HG02588 (cell line): ENCODE measurements around the gene GOLT1B.

Experiments used
- ATAC-seq: cut with Tn5 transposase; IDR thresholded peaks from one replicate; pipeline ENCODE4 v1.9.1; 2021; ENCODE audit warnings: mild to moderate bottlenecking, moderate library complexity; ENCODE audit not compliant: unreplicated experiment

The GOLT1B gene

DNA sequence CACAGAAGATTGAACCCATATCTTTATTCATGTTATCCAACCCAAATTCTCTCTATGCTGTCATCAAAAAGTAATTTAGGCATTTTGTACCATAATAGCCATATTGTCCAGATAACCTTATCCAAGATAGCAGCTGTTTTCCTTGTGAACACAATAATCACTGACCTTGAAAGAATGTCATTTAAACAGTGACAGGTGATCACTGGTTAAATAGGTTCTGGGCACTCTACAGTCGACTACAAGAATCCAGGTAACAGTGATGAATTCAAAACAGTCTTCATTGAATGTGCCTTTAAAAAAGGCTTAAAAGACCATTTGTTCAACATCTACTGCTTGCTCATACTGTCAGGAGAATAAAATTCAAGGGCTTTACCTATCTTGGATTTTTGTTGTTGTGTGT is 20.0 kb downstream of the GOLT1B start:
- ATAC-seq, result no peak

DNA sequence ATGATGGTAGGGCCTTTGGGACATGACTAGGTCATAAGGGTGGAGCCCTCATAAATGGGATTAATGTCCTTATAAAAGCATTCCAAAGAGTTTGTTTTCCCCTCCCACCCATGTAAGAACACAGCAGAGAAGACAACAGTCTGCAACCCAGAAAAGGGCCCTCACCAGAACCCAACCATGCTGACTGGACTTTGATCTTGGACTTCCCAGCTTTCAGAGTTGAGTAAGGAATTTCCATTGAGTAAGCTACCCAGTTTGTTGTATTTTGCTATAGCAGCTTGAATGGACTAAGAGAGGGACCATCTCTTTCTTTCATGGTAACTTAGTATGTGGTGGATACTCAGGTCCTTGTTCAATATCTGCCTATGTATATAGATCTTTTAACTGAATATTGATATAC is 21.6 kb downstream of the GOLT1B start:
- no peak for ATAC-seq

- no peak for ATAC-seq
Observed at GRCh38 chr12:21526053-21526452, 24.5 kb downstream of the GOLT1B start, which contains the start of gene SPX. SPX (plus strand) TSS chr12:21526296; CDS start chr12:21526473, 177 bp downstream.

DNA sequence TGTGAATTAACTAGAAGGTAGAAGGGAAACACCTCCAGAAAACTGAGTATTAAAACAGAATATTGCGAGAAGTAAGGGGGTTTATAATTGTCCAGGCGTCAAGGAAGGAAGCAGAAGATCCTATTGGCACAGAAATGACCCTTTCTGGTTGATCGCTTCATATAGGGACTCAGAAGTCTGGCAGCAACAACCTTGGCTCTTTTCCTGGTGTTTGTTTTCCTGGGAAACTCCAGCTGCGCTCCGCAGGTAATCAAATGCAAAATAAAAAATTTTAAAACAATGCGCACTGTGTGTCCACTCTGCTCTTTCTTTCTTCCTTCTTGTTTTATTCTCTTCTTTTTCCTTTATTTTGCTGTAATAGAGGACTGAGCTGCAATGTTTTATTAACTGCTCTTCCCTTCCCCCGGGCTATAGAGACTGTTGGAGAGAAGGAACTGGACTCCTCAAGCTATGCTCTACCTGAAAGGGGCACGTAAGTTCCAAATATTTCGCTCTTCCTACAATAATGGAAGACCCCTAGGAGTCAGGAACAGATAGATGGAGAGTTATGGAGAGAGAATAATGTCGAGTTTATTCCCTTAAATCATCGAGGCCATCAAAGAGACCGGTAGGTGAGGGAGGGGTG is 25.2 kb downstream of the GOLT1B start:
- ATAC-seq, result no peak

- ATAC-seq, result peak; percentile 98
Observed at GRCh38 chr12:21527451-21528180, 26.0 kb downstream of the GOLT1B start.

DNA sequence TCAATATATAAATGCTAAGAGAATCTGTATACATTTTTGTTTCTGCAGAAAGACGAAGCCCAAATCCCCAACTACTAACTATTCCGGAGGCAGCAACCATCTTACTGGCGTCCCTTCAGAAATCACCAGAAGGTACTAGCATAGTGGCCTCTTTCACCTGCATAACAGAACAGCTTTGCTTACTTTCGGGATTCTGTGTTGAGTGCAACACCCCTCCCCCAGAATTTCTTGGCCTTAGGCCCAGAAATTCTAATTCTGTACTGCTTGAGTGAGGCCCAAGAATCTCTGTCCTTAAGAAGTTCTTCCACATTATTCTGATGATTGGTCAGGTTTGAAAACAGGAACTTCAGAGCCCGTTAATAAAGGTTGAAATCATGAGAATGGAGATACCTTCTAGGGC is 27.4 kb downstream of the GOLT1B start:
- no peak for ATAC-seq

GRCh38 chr12:21529456-21529855 is 27.9 kb downstream of the GOLT1B start:
- no peak for ATAC-seq

GRCh38 chr12:21538061-21538653 is 36.6 kb downstream of the GOLT1B start:
- no peak for ATAC-seq

DNA sequence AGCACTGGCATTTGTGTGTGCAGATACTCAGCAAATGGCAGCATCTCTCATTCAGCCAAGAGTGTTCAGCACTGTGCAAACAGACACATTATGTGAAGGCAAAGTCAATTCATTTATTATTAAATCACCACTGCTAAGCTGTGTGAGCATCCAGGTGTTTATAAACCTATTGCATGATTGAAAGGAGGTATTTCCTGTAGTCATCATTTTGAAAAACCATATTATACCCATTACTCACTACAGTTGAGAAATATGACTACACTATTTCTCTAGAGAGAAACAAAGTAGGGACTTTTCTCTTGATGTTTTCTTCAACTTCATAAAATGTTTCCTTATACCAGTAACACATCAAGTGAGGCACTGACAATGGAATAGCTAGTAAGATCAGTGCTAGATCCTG is 38.2 kb downstream of the GOLT1B start:
- no peak for ATAC-seq

DNA sequence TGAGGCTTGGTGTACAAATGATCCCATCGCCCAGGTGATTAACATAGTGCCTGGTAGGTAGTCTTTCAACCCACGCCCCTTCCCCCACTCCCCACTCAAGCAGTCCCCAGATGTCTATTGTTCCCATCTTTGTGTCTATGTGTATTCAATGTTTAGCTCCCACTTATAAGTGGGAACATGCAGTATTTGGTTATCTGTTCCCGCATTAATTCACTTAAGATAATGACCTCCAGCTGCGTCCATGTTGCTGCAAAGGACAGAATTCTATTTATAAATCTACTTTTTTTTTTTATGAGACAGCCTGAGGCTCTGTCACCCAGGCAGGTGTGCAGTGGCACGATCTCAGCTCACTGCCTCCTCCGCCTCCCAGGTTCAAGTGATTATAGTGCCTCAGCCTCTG is 40.2 kb downstream of the GOLT1B start:
- no peak for ATAC-seq

- no peak for ATAC-seq
Observed at GRCh38 chr12:21542403-21542802, 40.8 kb downstream of the GOLT1B start.

DNA sequence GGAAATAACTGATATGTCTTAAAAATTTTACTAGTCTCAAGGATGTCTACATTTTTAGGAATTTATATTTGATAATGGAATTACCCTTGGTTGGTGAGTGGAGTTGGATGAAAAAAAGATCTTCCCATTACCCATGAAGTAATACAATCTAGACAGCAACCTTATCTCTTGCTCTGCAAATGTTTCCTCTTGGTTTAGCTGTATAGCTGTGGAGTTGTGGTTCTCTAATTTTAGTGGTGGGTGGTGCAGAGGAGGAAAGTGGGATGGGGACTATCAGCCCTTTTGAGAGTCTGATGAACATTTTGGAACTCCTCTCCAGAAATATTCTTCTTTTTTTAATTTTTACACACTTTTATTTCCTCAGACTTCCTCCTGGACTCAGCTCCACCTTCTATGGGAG is 41.6 kb downstream of the GOLT1B start:
- ATAC-seq, result no peak

DNA sequence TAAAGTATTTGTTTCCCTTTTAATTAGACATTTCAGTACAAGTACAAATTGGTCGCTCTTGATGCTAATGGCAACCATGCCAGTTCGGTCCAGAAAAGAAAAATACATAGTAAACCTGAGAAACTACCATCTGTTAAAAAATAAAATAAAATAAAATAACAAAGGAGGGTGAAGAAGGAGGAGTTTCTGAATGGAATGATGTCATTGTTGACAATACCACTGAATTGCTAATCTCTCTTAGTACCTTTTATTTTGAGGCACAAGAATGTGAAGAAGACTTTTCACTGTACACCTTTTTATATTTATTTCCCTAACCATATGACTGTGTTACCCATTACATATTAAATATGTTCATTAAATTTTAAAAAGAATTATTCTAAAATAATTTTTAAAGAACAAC is 44.0 kb downstream of the GOLT1B start:
- ATAC-seq, result no peak

GRCh38 chr12:21546716-21547115 is 45.1 kb downstream of the GOLT1B start:
- no peak for ATAC-seq

DNA sequence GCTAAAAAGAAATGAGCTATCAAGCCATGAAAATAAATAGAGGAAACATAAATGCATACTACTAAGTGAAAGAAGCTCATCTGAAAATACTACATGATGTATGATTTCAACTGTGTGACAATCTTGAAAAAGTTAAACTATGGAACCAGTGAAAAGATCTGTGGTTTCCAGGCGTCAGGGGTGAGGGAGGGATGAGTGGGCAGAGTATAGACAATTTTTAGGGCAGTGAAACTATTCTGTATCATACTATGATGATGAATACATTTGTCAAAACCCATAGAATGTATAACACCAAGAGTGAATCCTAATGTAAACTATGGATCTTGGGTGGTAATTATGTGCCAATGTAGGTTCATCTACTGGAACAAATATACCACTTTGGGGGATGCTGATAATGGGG is 45.8 kb downstream of the GOLT1B start:
- ATAC-seq, result no peak

DNA sequence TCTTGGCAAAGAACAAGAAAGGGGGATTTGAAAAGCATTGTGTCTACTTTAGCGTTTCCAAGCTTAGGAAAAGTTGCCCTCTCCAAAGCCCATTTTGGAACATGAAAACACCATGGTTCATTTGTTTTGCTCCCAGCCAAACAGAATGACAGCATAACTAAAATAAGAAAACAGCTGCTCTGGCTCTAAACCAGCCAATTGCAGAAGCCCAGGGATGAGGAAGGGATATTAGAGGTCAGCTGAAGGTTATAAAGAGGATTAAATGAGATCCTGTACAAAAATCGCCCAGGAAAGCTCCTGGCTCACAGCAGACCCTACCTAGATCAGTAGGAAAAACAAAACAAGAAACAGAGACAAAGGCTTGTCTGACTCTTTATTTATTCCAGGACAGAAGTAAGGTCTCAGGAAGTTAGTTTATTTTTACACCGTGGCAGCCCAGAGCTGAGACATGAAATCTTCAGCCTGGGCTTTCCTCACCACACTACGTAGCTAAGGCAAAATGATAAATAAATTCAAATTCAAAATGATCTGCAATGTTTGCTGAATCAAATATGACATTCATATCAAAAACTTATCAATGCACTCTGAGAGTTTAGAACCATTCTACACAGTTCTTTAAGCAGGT is 50.4 kb downstream of the GOLT1B start:
- no peak for ATAC-seq

- ATAC-seq, result no peak
Observed at GRCh38 chr12:21552635-21553328, 51.2 kb downstream of the GOLT1B start.

DNA sequence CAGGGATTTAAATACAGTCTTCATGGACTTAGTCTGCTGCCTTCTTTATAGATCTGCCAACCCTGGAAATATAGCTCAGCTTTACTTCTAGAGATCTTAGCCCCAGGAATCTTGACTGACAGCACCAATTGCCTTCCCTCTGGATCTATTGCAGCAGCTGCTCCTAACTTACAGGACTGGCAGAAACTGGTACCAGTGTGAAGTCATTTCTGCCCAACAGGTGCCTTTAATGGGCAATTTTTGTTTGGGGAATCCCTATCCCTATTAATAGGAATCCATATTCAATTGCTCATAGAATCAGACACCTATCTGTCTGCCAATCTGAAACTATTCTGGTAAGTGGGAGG is 51.7 kb downstream of the GOLT1B start:
- ATAC-seq, result no peak

DNA sequence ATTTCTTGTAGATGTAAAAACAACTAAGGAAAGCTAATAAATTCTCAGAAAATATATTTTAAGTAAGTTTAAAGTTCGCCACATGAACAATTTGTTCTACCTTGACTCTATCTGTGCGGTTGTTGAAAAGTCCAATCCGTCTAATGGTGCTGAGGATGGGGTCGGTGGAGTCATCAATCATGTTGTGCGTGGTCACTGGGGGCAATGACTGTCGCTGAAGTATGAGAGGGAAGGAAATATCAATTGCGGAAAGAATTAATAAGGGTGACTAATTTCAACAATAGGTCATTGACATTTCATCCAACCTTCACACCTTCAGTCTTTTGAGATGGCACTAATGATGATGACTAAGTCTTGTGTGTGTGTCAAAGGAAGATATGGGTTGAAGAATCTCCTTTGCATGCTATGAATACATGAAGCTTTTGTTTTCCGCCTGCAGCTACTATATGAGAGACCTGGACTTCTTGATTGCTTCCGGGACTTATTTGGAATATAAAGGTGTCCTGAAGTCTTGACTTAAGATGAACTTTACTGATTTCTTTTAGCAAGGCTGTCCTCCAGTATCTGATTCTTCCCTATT is 56.6 kb downstream of the GOLT1B start:
- ATAC-seq, result no peak

DNA sequence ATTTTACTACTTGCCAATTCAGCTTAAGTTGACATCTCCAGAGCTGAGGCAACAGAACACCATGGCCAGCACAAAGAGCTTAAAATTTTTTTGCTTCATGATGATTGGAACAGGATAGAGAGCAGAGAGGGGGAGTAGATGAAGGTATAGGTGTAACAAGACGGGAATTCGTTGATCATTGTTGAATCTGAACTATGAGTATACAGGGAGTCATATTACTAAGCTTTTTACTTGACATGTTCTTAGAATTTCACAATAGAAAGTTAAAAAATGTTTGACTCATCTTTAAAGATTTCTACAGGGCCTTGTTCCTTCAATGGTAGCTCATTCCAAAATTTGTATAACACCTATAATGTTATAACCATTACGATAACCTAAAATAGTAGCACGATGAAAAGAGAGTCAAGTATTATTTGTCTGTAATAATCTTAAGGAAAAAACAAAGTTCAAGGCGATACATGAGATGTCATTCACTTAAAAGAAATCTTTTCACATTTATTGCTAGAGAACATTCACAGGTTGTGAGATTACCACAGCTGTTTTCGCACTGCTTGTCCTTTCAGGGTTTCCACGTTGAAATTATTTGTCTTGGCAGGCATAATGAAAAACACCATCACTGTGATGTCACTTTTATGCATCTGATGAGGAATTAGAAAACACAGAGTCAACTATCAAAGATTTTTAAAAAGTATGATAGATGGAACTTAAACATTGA is 58.4 kb downstream of the GOLT1B start:
- ATAC-seq, result no peak
